Body of pancreas (tissue), 4 donors: ENCODE data around the gene PALLD. TPM values are rescaled to one million over a fixed set of nuclear protein-coding genes. Genes with fewer than 3 reads are reported as not detected.

Source experiments
- ATAC-seq: fragments of 150-250 bp; one replicate; pipeline ENCODE4 v1.9.1; 2016
- DNase-seq, 4 donors: peaks; one replicate each; pipeline ENCODE4 v3.0.0-alpha.2; 2019
- H3K27ac ChIP-seq, 4 donors: fragments of 200-600 bp; sonication (generic); 1 replicate in 3 of 4; 2 replicates in 1 of 4; pipeline versions ENCODE4 v1.5.1 to v1.6.1; 2016 to 2019; ENCODE audit warnings: mild to moderate bottlenecking in 1 of 4, mixed read lengths in 1 of 4, moderate library complexity in 1 of 4
- H3K27me3 ChIP-seq, 2 donors: fragments of 200-600 bp; sonication (generic); one replicate each; pipeline ENCODE4 v1.6.0; 2016; ENCODE audit warnings: mild to moderate bottlenecking in 1 of 2
- H3K36me3 ChIP-seq, 2 donors: fragments of 200-600 bp; sonication (generic); replicated peaks in 1 of 2; 2 replicates each; pipeline ENCODE4 v1.5.1; 2016; ENCODE audit warnings: low read depth in 2 of 2; ENCODE audit not compliant: insufficient read depth in 1 of 2
- H3K4me1 ChIP-seq: fragments of 200-600 bp; sonication (generic); one replicate; pipeline ENCODE4 v1.6.0; 2016
- H3K4me3 ChIP-seq, 2 donors: fragments of 200-600 bp; sonication (generic); 1 replicate in 1 of 2; 2 replicates in 1 of 2; pipeline ENCODE4 v1.5.1; 2016 to 2019
- H3K9me3 ChIP-seq, 3 donors: fragments of 200-600 bp; sonication (generic); 1 replicate in 2 of 3; 2 replicates in 1 of 3; pipeline ENCODE4 v1.5.1; 2016
- POLR2A ChIP-seq, 3 donors: fragments of 450-650 bp; IDR thresholded peaks; one replicate each; pipeline ENCODE4 v1.6.1; 2016; ENCODE audit warnings: antibody characterized with exemption in 3 of 3, mild to moderate bottlenecking in 2 of 3
- WGBS, 2 donors: methylation state at CpG; one replicate each; pipeline ENCODE4 v1.1.5; 2017; 5-methylcytosine and 5-hydroxymethylcytosine counted together
- intact Hi-C: fragments of 100-400 bp; cut with DNase I; formaldehyde crosslinking; loops from one replicate; pipeline ENCODE4 v1.15.1; 2023
- total RNA-seq, 2 donors: library from RNA; depleted of rRNA; stranded (reverse); fragments of >200 nt; gene quantifications; one replicate each; pipeline ENCODE4 v1.1.0, GENCODE V29; 2016
- TF ChIP-seq, protein P1 (sequence below), 7 experiments: fragments of 450-650 bp in 4 of 7; fragments of 200-600 bp in 3 of 7; sonication (generic) in 3 of 7; IDR thresholded peaks; one replicate each; pipeline ENCODE4 v1.5.1; 2016 to 2019; ENCODE audit warnings: antibody characterized with exemption in 7 of 7

PALLD gene
- total RNA-seq, 2 donors from 2014 or later = 46.8 to 52.4 TPM

DNA sequence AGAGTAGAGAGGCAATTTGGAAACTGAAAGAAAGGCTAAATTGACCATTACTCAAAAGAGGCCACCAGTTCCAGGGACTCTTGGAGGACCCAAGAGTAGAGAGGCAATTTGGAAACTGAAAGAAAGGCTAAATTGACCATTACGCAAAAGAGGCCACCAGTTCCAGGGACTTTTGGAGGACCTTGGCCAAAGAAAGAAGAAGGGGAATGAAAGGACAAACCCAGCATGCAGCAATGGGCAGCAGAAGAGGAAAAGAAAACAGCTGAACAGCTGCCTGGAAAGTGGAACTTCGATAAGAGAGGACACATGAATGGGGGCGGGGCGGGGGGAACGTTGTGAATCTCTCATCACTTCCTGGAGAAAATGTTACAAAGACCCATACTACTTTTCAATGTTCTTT is 80.8 kb downstream of the PALLD start:
- H3K4me1 ChIP-seq = no peaks in the 10 kb centered on the region
- intact Hi-C loops = no loop called here
- ATAC-seq = no peak
- H3K4me3 ChIP-seq = no peak overlapping the region
- DNase-seq = no peak
- 66 to 70% methylated on average over 5 of the region's 5 CpGs for WGBS, 2 donors
- no peaks in the 10 kb centered on the region for H3K27me3 ChIP-seq
- TF ChIP-seq POLR2A (IDR thresholded peaks at IDR 0.05) = no peak
- TF ChIP-seq, protein P1, sequence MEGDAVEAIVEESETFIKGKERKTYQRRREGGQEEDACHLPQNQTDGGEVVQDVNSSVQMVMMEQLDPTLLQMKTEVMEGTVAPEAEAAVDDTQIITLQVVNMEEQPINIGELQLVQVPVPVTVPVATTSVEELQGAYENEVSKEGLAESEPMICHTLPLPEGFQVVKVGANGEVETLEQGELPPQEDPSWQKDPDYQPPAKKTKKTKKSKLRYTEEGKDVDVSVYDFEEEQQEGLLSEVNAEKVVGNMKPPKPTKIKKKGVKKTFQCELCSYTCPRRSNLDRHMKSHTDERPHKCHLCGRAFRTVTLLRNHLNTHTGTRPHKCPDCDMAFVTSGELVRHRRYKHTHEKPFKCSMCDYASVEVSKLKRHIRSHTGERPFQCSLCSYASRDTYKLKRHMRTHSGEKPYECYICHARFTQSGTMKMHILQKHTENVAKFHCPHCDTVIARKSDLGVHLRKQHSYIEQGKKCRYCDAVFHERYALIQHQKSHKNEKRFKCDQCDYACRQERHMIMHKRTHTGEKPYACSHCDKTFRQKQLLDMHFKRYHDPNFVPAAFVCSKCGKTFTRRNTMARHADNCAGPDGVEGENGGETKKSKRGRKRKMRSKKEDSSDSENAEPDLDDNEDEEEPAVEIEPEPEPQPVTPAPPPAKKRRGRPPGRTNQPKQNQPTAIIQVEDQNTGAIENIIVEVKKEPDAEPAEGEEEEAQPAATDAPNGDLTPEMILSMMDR (IDR thresholded peaks at IDR 0.05) = no peak
- no peak overlapping the region for H3K27ac ChIP-seq
- H3K9me3 ChIP-seq = no peaks in the 10 kb centered on the region
- no peaks in the 10 kb centered on the region for H3K36me3 ChIP-seq

DNA sequence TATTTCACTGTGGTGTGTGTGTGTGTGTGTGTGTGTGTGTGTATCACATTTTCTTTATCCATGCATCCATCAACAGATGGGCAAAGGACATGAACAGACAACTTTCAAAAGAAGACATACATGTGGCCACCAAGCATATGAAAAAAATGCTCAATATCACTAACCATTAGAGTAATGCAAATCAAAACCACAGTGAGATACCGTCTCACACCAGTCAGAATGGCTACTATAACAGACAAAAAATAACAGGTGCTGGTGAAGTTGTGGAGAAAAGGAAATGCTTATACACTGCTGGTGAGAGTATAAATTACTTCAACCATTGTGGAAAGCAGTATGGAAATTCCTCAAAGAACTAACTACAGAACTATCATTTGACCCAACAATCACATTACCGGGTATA is 83.4 kb downstream of the PALLD start:
- ATAC-seq (no peak), DNase-seq (no peak)
- no peaks in the 10 kb centered on the region for H3K4me1 ChIP-seq
- intact Hi-C loops = no loop called here
- 95 to 96% methylated on average over 2 of the region's 2 CpGs for WGBS, 2 donors
- no peaks in the 10 kb centered on the region for H3K9me3 ChIP-seq
- H3K36me3 ChIP-seq = no peaks in the 10 kb centered on the region
- H3K27me3 ChIP-seq = no peaks in the 10 kb centered on the region
- no peak overlapping the region for H3K4me3 ChIP-seq
- no peak overlapping the region for H3K27ac ChIP-seq
- TF ChIP-seq, protein P1 (IDR thresholded peaks at IDR 0.05) = no peak
- no peak for TF ChIP-seq POLR2A (IDR thresholded peaks at IDR 0.05)

DNA sequence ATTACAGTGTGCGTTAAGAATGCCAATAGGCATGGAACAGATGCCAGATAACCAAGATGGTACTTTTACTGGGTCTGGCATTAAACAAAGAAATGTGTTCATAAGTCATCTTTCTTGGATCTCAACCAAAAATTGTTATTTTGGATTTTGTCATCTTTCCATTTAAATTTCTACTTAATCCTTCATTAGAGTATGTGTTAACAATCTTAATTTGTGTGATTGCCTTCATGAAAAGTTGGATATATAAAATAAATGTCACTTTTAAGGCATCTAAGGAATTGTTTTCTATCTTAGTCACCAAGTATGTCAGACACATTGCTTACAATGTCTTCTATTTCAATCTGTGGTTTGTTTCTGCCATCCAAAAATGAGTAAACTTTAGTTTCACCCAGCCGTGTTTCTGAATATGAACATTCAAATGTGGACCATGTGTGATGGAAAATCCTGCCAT is 87.5 kb downstream of the PALLD start:
- Histone ChIP-seq H3K4me1 (no peaks in the 10 kb centered on the region), H3K27me3 (no peaks in the 10 kb centered on the region), H3K4me3 (no peak overlapping the region), H3K36me3 (no peaks in the 10 kb centered on the region), H3K9me3 (no peaks in the 10 kb centered on the region), H3K27ac (no peak overlapping the region)
- no peak for TF ChIP-seq POLR2A (IDR thresholded peaks at IDR 0.05)
- no peak for ATAC-seq
- DNase-seq = no peak
- intact Hi-C loops = no loop called here
- whole genome bisulfite sequencing, 2 donors = 64 to 68% methylated on average over 2 of the region's 2 CpGs

DNA sequence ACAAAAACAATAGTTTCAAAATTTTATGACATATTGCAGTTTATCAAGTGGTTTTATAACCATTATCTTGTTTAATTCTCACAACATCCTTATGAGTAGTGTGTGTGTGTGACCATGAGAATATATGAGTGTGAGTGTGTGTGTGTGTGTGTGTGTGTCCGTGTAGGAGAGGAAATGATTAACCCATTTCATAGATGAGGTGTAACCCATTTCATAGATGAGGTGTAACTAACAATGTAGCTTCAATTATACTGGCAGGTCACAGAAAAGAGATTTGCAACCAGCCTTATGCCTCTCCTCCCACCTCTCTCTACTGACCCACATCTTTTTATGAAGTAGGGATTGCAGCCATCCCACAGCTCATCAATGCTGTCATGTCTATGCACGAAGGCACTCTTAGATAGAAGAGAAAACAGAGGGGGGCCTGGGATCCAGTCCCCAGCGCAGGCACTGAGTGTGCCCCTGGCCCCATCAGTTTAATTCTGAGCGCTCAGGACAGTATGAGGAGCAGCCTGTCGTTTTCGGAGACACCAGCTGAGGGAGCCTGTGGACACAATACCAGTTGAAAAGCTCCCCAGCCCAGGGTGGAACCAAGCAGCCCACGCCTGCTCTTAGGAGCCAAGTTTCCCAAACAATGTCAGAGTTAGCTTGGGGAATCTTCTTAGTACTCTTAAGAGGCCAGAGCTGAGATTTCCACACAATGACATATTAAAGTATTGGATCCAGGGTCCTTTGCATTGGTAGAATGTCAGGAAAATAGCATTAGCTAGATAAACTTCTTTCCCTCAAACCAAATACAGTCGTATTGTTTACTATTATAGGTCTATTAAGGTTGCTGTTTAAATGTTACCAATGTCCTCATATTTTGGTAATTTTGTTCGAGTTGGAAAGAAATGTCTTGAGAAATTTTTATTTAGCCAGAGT is 88.6 kb downstream of the PALLD start:
- Histone ChIP-seq H3K27ac (no peak overlapping the region), H3K4me3 (no peak overlapping the region), H3K36me3 (no peaks in the 10 kb centered on the region), H3K4me1 (no peaks in the 10 kb centered on the region), H3K27me3 (no peaks in the 10 kb centered on the region), H3K9me3 (no peaks in the 10 kb centered on the region)
- intact Hi-C loops = no loop called here
- no peak for TF ChIP-seq POLR2A (IDR thresholded peaks at IDR 0.05)
- TF ChIP-seq, protein P1 (IDR thresholded peaks at IDR 0.05) = peak in 6 of 7 experiments; percentile 35 to 53 (median 48)
- peak; percentile 56 to 78 (median 70) for DNase-seq
- 11 to 13% methylated on average over 9 of the region's 9 CpGs for WGBS, 2 donors
- peak; percentile 74 for ATAC-seq

DNA sequence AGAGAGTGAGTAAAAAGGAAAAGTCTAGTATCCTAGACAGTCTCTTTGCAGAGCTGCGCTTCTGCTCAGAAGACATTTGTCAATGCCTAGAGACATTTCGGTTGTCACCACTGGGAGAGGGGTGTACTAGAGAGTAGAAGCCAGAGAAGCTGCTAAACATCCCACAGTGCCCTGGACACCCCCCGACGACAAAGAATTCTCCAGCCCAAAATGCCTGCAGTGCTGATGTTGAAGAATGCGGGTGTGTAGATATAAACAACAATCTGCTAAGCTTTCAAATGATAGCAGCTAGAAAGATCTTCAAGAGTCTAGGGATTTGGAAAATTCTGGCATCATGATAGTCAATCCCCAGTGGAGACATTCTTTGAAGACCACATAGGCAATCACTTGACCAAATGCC is 90.1 kb downstream of the PALLD start:
- DNase-seq = no peak
- intact Hi-C loops = no loop called here
- H3K4me3 ChIP-seq = no peak overlapping the region
- WGBS, 2 donors = 36 to 79% methylated on average over 5 of the region's 5 CpGs
- H3K27ac ChIP-seq = no peak overlapping the region
- no peaks in the 10 kb centered on the region for H3K27me3 ChIP-seq
- no peaks in the 10 kb centered on the region for H3K36me3 ChIP-seq
- H3K9me3 ChIP-seq = no peaks in the 10 kb centered on the region
- no peaks in the 10 kb centered on the region for H3K4me1 ChIP-seq
- no peak for ATAC-seq
- TF ChIP-seq, protein P1 (IDR thresholded peaks at IDR 0.05) = no peak
- TF ChIP-seq POLR2A (IDR thresholded peaks at IDR 0.05) = no peak
